IMR-90 (cell line): ENCODE measurements around the gene CCDC88C. TPM values are rescaled to one million over a fixed set of nuclear protein-coding genes. Genes with fewer than 3 reads are reported as not detected.

Source experiments
- ATAC-seq: fragments of 200-7000 bp; cut with Tn5 transposase; 2 replicates; pipeline ENCODE4 v1.9.1; 2020; ENCODE audit warnings: low read depth, mild to moderate bottlenecking, moderate library complexity
- BruUV-seq: library from RNA; stranded (reverse); fragments of 400-500 nt; replicated peaks from 2 replicates; lab custom pipeline; 2021; lab: Mats Ljungman, UMichigan
- CTCF ChIA-PET: fragments of 300-600 bp; formaldehyde crosslinking; extraction: SDS; loops from one replicate; lab custom pipeline; 2021; ENCODE audit warnings: antibody characterized with exemption; lab: Yijun Ruan, JAX
- POLR2A ChIA-PET: fragments of 300-600 bp; sonication (Branson Sonifier 250); formaldehyde crosslinking; loops from one replicate; lab custom pipeline; 2022; ENCODE audit warnings: antibody characterized with exemption; ENCODE audit not compliant: unreplicated experiment; lab: Charles Lee
- DNase-seq: peaks from one replicate; pipeline ENCODE4 v3.0.0; 2013
- H2AFZ ChIP-seq: replicated peaks from 2 replicates; pipeline ENCODE3; 2013; ENCODE audit warnings: low read length, mild to moderate bottlenecking; ENCODE audit not compliant: poor library complexity
- H2AK5ac ChIP-seq: 2 replicates; pipeline ENCODE4 v1.6.1; 2013; ENCODE audit warnings: low read depth, low read length, inconsistent platforms
- H2AK9ac ChIP-seq: replicated peaks from 2 replicates; pipeline ENCODE3; 2013; ENCODE audit warnings: mild to moderate bottlenecking, low read depth, low read length, moderate library complexity; ENCODE audit not compliant: poor library complexity
- H2BK120ac ChIP-seq: 2 replicates; pipeline ENCODE4 v1.6.1; 2013; ENCODE audit warnings: low read depth, low read length, inconsistent platforms
- H2BK15ac ChIP-seq: 3 replicates; pipeline ENCODE4 v1.6.1; 2013; ENCODE audit warnings: low read depth, low read length, inconsistent platforms
- H2BK20ac ChIP-seq: 2 replicates; pipeline ENCODE4 v1.6.1; 2013; ENCODE audit warnings: low read depth, mild to moderate bottlenecking, inconsistent platforms, low read length, moderate library complexity
- H2BK5ac ChIP-seq: 2 replicates; pipeline ENCODE4 v1.6.1; 2013; ENCODE audit warnings: mild to moderate bottlenecking, low read depth, low read length, inconsistent platforms; ENCODE audit not compliant: poor library complexity, severe bottlenecking
- H3K14ac ChIP-seq: replicated peaks from 2 replicates; pipeline ENCODE4 v1.6.1; 2013; ENCODE audit warnings: low read depth, low read length, inconsistent platforms
- H3K18ac ChIP-seq: 2 replicates; pipeline ENCODE4 v1.6.1; 2013; ENCODE audit warnings: low read depth, low read length, control low read depth
- H3K23ac ChIP-seq: 2 replicates; pipeline ENCODE4 v1.6.1; 2013; ENCODE audit warnings: low read depth, low read length, inconsistent platforms
- H3K27ac ChIP-seq: 2 replicates; pipeline ENCODE4 v1.5.1; 2013; ENCODE audit warnings: mild to moderate bottlenecking, control low read depth, low read length; ENCODE audit not compliant: insufficient read depth
- H3K27me3 ChIP-seq: 2 replicates; pipeline ENCODE4 v1.6.1; 2013; ENCODE audit warnings: low read length; ENCODE audit not compliant: control insufficient read depth, insufficient read depth
- H3K36me3 ChIP-seq: 2 replicates; pipeline ENCODE4 v1.6.1; 2013; ENCODE audit warnings: low read length, mixed read lengths; ENCODE audit not compliant: control insufficient read depth, insufficient read depth
- H3K4ac ChIP-seq: 2 replicates; pipeline ENCODE4 v1.6.1; 2013; ENCODE audit warnings: low read depth, low read length, inconsistent platforms
- H3K4me1 ChIP-seq: 2 replicates; pipeline ENCODE4 v1.6.1; 2013; ENCODE audit warnings: low read length, mixed read lengths; ENCODE audit not compliant: control insufficient read depth, insufficient read depth
- H3K4me2 ChIP-seq: 2 replicates; pipeline ENCODE4 v1.6.1; 2013; ENCODE audit warnings: low read depth, mild to moderate bottlenecking, control low read depth, low read length, moderate library complexity
- H3K4me3 ChIP-seq: 2 replicates; pipeline ENCODE4 v1.5.1; 2013; ENCODE audit warnings: low read depth, mild to moderate bottlenecking, control low read depth, low read length, moderate library complexity; ENCODE audit not compliant: insufficient read depth
- H3K56ac ChIP-seq: 2 replicates; pipeline ENCODE4 v1.6.1; 2013; ENCODE audit warnings: low read length, inconsistent platforms; ENCODE audit not compliant: insufficient read depth; ENCODE audit errors: extremely low read depth
- H3K79me1 ChIP-seq, 2 experiments: 2 replicates each; pipeline ENCODE4 v1.6.1; 2013; ENCODE audit warnings: low read length in 2 of 2, inconsistent platforms in 1 of 2, low read depth in 1 of 2
- H3K9ac ChIP-seq: 2 replicates; pipeline ENCODE4 v1.6.1; 2013; ENCODE audit warnings: low read depth, low read length, control low read depth
- H3K9me1 ChIP-seq: 2 replicates; pipeline ENCODE4 v1.6.1; 2013; ENCODE audit warnings: low read length, inconsistent platforms; ENCODE audit not compliant: insufficient read depth
- H3K9me3 ChIP-seq: 2 replicates; pipeline ENCODE4 v1.6.1; 2013; ENCODE audit warnings: low read length; ENCODE audit not compliant: control insufficient read depth, insufficient read depth
- H4K20me1 ChIP-seq: 2 replicates; pipeline ENCODE4 v1.6.1; 2013; ENCODE audit warnings: low read length, inconsistent platforms; ENCODE audit not compliant: insufficient read depth
- H4K5ac ChIP-seq: 2 replicates; pipeline ENCODE4 v1.6.1; 2013; ENCODE audit warnings: mild to moderate bottlenecking, low read depth, low read length, control low read depth
- H4K8ac ChIP-seq, 2 experiments: 2 replicates each; pipeline ENCODE4 v1.6.1; 2013; ENCODE audit warnings: low read depth in 2 of 2, low read length in 2 of 2, control low read depth in 1 of 2, inconsistent platforms in 1 of 2
- H4K91ac ChIP-seq: 2 replicates; pipeline ENCODE4 v1.6.1; 2013; ENCODE audit warnings: low read depth, low read length, inconsistent platforms; ENCODE audit not compliant: insufficient read depth
- CEBPB ChIP-seq: IDR thresholded peaks from 2 replicates; pipeline ENCODE4 v1.6.1; 2012; ENCODE audit warnings: low read depth, low read length, improper control_type of control experiment
- CTCF ChIP-seq: conservative IDR thresholded peaks from 2 replicates; pipeline ENCODE4 v1.5.1; 2012; ENCODE audit warnings: mild to moderate bottlenecking, low read depth, low read length, improper control_type of control experiment
- MAFK ChIP-seq: IDR thresholded peaks from 2 replicates; pipeline ENCODE4 v1.6.1; 2012; ENCODE audit warnings: low read depth, low read length, improper control_type of control experiment
- WGBS, 2 experiments: methylation state at CpG; one replicate each; pipeline versions ENCODE4 v1.1.5 to v1.1.7; 2013; ENCODE audit warnings: missing lambda C conversion rate in 2 of 2; ENCODE audit not compliant: insufficient read length in 1 of 2; ENCODE audit errors: extremely low coverage in 2 of 2; 5-methylcytosine and 5-hydroxymethylcytosine counted together
- dilution Hi-C: fragments of 300-500 bp; cut with HindIII; formaldehyde crosslinking; loops from one replicate; pipeline ENCODE4 v1.14.3; 2018; ENCODE audit warnings: low sequenced_read_pairs; ENCODE audit not compliant: unreplicated experiment
- in situ Hi-C: fragments of 300-500 bp; cut with MboI; formaldehyde crosslinking; loops from 3 replicates; pipeline ENCODE4 v1.14.3; 2019; ENCODE audit warnings: low sequenced_read_pairs, inconsistent platforms, mixed read lengths
- intact Hi-C: fragments of 100-400 bp; cut with micrococcal nuclease; formaldehyde crosslinking; loops from 2 replicates; pipeline ENCODE4 v1.10.0; 2022
- polyA plus RNA-seq, 3 experiments: library from polyadenylated mRNA; depleted of rRNA; stranded (reverse); fragments of >200 nt; gene quantifications; 2 replicates each; pipeline ENCODE4 v1.2.3, GENCODE V29; 2012; ENCODE audit warnings: low replicate concordance in 1 of 3
- total RNA-seq: library from RNA; depleted of rRNA; stranded (reverse); fragments of >200 nt; gene quantifications from 2 replicates; pipeline ENCODE4 v1.2.3, GENCODE V29; 2012

The CCDC88C gene
- total and polyA plus RNA-seq, 2 of the 4 experiments (the other 2 are of a cell fraction) = 0.17 to 0.18 TPM

GRCh38 chr14:91316761-91317160 lies 100.9 kb downstream of the CCDC88C start:
- dilution Hi-C loops (no loop called here), intact Hi-C loops (no loop called here), in situ Hi-C loops (no loop called here)
- ChIA-PET POLR2A (no interaction called here), CTCF (no interaction called here)
- WGBS, 2 experiments = no CpG with 5 or more reads among the region's 2 CpGs
- ATAC-seq (no peak), DNase-seq (no peak)
- no peak overlapping the region for H2BK120ac ChIP-seq
- H4K8ac ChIP-seq = no peak overlapping the region
- H3K56ac ChIP-seq = no peak overlapping the region
- H3K27me3 ChIP-seq = peaks cover 6% of the 10 kb centered on the region; the same call in 1 of the 2 replicates
- no peaks in the 10 kb centered on the region for H3K9me1 ChIP-seq
- H2AK5ac ChIP-seq = no peak overlapping the region
- H2BK20ac ChIP-seq = no peak overlapping the region
- no peak overlapping the region for H4K5ac ChIP-seq
- no peak overlapping the region for H3K18ac ChIP-seq
- no peak overlapping the region for H3K4me3 ChIP-seq
- H3K9ac ChIP-seq = no peak overlapping the region
- H2BK5ac ChIP-seq = no peak overlapping the region
- no peak overlapping the region for H2AFZ ChIP-seq
- H3K36me3 ChIP-seq = no peaks in the 10 kb centered on the region
- H3K4me1 ChIP-seq = no peaks in the 10 kb centered on the region
- BruUV-seq = no TSS peak
- no peak overlapping the region for H2BK15ac ChIP-seq
- H3K27ac ChIP-seq = no peak overlapping the region
- no peaks in the 10 kb centered on the region for H3K79me1 ChIP-seq
- H3K9me3 ChIP-seq = no peaks in the 10 kb centered on the region
- TF ChIP-seq CEBPB (no peak), MAFK (no peak), CTCF (no peak)
- no peak overlapping the region for H4K91ac ChIP-seq
- no peak overlapping the region for H3K14ac ChIP-seq
- H3K4me2 ChIP-seq = no peak overlapping the region
- no peak overlapping the region for H3K4ac ChIP-seq
- H2AK9ac ChIP-seq = no peak overlapping the region
- no peak overlapping the region for H3K23ac ChIP-seq
- H4K20me1 ChIP-seq = no peaks in the 10 kb centered on the region
